ENCODE measurements around the gene DNASE2B. TPM values are rescaled to one million over a fixed set of nuclear protein-coding genes. Genes with fewer than 3 reads are reported as not detected.

Gene DNASE2B, protein sequence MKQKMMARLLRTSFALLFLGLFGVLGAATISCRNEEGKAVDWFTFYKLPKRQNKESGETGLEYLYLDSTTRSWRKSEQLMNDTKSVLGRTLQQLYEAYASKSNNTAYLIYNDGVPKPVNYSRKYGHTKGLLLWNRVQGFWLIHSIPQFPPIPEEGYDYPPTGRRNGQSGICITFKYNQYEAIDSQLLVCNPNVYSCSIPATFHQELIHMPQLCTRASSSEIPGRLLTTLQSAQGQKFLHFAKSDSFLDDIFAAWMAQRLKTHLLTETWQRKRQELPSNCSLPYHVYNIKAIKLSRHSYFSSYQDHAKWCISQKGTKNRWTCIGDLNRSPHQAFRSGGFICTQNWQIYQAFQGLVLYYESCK
- not detected for total RNA-seq
- long read RNA-seq: 0 reads

- DNase-seq: no peak
- intact Hi-C loops (cut with micrococcal nuclease): no loop called here
- no peak for ATAC-seq
Observed at GRCh38 chr1:84398175-84399155, at the start of gene DNASE2B. Gene DNASE2B, plus strand, starts transcription at chr1:84398484. Its CDS starts 81 bp downstream, at chr1:84398565.

DNA sequence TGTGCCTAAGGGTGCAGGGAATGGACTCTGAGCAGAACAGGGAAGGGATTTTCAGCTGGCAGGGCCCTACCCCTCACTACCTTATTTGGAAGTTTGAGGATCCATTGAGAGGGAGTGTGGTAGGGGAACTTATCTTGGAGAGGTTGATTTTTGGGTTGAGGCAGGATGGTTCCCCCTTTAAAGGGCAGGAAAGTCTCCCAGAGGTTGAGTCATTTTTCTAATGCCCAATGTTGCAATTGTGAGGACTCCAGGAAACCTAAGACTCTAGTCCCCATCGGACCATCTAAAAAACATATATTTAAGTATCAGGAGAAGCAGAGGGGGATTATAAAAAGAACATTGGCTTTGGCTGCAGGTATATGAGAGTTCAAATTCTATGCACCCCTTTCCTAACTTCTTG lies 49.5 kb upstream of the DNASE2B start:
- intact Hi-C loops (cut with micrococcal nuclease): no loop called here
- ATAC-seq (no peak), DNase-seq (no peak)

DNA sequence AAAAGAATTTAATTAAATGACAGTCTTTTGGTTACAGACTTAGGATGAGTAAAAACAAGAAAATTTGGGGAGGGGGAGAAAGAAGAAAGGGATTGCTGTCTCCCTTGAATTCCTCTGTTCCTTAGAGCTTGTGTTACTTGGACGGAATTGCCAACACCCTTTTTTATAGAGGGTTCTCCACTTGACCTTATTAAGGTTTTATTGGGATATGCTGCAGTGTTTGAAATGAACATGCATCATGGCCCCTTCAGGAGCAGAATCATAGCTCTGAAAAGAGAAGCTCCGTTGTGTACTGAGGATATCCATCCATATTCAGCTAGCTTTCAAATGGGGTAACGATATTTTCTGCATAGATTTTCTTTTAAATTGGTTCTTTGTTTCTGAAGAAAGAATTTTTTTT lies 48.2 kb upstream of the DNASE2B start:
- intact Hi-C loops (cut with micrococcal nuclease): no loop called here

GRCh38 chr1:84350550-84350949 lies 47.7 kb upstream of the DNASE2B start:
- no peak for DNase-seq
- no peak for ATAC-seq
- intact Hi-C loops (cut with micrococcal nuclease): no loop called here

More for the DNA sequence above, 48.2 kb upstream of the DNASE2B start:
- no peak for DNase-seq
- ATAC-seq: no peak

- intact Hi-C loops (cut with micrococcal nuclease): no loop called here
- no peak for ATAC-seq
- no peak for DNase-seq
Observed at GRCh38 chr1:84352298-84353106, 45.8 kb upstream of the DNASE2B start.

GRCh38 chr1:84353695-84354094 lies 44.6 kb upstream of the DNASE2B start:
- ATAC-seq (no peak), DNase-seq (no peak)
- intact Hi-C loops (cut with micrococcal nuclease): no loop called here

DNA sequence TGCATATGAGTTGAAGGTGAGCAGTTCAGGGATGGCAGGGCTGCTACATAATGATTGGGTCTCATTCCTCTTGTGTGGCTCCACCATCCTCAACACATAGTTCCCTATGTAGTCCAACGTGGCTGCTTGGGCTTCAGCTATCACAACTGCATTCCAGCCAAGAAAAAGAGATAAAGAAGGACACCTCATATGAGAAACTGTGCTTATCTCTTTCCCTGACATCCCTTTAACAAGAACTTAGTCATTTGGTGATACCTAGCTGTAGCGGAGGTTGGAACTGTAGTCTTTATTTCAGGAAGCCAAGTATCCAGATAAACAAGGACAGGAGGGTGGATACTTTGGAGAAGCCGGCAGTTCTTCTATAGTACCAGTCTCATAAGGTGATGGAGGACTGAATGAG lies 42.7 kb upstream of the DNASE2B start:
- DNase-seq (no peak), ATAC-seq (no peak)
- intact Hi-C loops (cut with micrococcal nuclease): no loop called here

GRCh38 chr1:84356881-84357280 lies 41.4 kb upstream of the DNASE2B start:
- ATAC-seq (no peak), DNase-seq (no peak)
- intact Hi-C loops (cut with micrococcal nuclease): no loop called here

DNA sequence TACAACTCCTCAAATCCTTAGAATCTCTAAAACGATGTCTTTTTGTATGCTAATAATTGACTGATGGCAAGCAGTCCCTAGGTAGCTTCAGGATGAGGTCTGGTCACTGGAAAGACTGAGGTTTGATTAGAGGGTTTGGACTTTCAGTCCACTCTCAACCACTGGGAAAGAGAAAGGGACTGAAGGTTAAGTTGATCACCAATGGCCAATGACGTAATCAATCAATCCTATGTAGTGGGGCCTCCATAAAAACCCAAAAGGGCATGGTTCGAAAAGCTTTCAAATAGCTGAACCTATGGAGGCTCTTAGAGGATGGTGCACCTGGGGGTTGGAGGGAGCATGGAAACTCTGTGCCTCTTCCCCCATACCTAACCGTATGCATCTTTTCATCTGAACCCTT lies 39.6 kb upstream of the DNASE2B start:
- ATAC-seq: no peak
- intact Hi-C loops (cut with micrococcal nuclease): no loop called here
- DNase-seq: no peak

DNA sequence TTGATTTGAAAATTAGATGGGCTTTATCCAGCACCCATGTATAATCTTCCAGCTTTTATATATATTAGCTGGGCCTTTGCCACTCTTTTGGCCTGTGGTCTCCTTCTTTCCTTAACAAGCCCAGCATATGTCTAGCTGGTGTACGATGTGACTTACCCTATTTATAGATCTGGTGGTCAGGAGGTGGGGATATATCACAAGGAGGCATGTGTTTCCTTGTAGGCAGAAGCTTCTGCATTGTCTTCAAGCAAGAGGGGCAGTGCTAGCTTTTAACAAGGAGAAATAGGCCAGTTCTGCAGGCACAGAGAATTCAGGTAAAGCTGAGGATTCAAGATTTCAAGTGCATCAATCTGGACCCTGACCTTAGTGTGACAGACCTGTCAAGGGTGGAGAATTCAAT lies 38.0 kb upstream of the DNASE2B start:
- DNase-seq: no peak
- no peak for ATAC-seq
- intact Hi-C loops (cut with micrococcal nuclease): no loop called here

GRCh38 chr1:84361796-84362195 lies 36.5 kb upstream of the DNASE2B start:
- DNase-seq (no peak), ATAC-seq (no peak)
- intact Hi-C loops (cut with micrococcal nuclease): no loop called here

DNA sequence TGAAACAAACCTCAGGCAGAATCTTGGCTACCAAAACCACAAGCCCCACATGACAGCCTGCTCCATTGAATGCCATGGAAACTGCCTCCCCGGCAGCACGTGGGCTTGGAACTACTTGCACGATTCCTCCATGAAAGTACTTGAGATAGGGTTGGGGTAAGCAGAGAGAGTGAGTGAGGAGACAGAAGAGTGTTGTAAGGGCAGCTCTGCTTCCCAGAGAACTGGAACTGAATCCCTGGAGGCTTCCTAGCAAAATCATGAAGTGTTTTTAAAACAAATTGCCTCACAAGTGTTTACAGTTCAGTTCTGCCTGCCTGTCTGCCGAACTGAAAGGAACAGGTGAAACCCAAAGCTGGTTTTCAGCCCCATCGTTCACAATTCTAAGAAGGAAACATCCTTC lies 35.3 kb upstream of the DNASE2B start:
- no peak for ATAC-seq

DNA sequence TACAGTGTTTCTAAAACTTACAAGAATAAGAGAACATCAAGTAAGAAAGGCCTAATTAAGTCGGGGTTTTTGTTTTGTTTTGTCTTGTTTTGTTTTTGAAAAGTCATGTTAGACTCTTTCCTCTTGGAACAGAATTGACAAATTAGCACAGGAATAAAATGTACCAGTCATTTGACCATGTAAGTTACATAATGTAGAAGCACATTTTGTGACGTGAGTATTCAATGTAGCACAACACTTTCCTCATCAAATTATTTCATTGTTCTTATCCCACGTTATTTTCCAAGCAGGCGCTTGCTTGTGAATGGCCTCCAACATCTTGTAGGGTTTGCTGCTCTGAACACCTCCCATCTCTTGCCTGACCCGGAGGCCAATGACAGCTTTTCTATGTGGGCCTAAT lies 34.7 kb upstream of the DNASE2B start:
- DNase-seq (no peak), ATAC-seq (no peak)
- intact Hi-C loops (cut with micrococcal nuclease): no loop called here

More for the DNA sequence above, 35.3 kb upstream of the DNASE2B start:
- no peak for DNase-seq
- intact Hi-C loops (cut with micrococcal nuclease): no loop called here

DNA sequence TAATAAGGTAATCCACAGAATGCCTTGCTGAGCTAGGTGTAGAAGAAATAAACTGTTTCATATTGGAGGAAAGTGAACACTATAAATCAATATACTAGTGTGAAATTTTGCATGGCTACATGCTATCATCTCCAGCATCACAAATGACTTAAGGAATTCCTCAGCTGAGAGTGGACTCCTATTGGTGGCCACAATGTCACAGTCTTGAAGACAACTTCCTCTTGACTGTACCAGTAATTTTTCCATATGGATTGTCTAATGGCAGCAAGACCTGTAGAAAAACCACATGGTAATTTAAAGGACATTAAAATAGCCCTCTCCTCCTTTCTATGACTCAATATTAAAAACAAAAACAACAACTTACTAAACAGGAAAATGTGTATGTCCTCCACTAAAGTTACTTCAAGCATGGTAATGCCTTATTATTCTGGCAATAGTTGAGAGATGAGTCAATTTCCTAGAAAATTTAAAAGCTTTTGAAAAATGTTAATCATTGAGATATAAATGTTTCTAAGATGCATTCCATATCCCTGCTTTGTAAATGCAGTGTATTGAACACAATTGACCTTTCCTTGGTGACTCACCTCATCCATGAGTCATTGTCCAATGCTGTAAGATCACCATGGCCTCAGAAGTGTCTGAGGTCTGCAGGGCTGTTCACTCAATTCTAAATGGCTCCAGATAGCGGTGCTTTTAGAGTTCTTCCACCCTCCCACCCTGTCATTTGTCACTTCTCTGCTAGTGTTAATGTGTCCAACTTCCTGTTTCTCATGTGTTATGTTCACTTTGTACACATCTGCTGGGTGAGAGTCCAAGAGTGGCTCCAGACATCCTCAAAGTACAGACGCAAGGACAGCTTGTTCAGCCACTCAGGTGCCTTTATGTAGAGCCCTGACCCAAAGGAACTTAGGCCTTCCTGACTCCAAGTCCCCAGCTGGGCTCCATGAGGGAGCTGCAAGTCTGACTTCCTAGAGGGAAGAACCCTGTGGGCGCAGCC lies 32.8 kb upstream of the DNASE2B start:
- ATAC-seq (no peak), DNase-seq (no peak)
- intact Hi-C loops (cut with micrococcal nuclease): no loop called here

GRCh38 chr1:84366786-84367185 lies 31.5 kb upstream of the DNASE2B start:
- intact Hi-C loops (cut with micrococcal nuclease): no loop called here
- ATAC-seq: no peak
- no peak for DNase-seq

- intact Hi-C loops (cut with micrococcal nuclease): no loop called here
- no peak for DNase-seq
- peak; percentile 26 for ATAC-seq
Observed at GRCh38 chr1:84367219-84367618, 31.1 kb upstream of the DNASE2B start.

DNA sequence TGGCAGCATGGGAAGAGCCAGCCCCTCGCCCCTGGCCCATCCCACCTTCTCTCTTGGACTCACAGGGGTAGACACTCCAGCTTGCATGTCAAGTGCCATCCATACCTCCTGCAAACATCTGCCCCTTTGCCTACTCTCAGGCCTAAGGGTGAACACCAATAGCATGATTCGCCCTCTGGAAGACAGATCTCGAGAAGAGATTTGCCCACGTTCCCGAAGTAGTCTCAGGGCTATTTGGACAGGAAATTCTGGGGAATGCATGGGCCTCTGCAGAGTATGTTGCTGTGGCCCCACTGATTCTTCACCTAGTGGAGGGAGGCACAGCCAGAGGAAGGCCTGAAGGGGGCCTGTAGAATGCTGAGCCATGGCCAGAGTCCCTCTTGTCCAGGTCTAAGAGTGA lies 29.8 kb upstream of the DNASE2B start:
- intact Hi-C loops (cut with micrococcal nuclease): no loop called here

DNA sequence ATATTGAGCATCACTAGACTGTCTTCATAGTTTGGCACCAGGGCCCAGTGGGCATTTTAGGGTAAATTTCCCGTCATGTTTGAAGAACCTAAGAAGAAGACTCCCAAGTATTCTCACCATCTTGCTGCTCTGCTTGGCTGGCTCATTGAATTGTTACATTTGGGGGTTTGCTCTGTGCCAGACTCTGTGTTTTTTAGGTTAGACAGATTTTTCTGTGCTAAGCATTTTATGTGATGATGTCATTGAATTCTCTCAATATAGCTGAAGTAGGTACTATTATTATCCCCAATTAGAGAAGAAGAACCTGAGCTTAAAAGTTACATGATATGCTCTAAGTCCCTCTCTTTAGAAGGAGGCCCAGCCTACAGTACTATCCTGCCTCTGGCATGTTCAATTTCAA lies 28.0 kb upstream of the DNASE2B start:
- DNase-seq (no peak), ATAC-seq (no peak)
- intact Hi-C loops (cut with micrococcal nuclease): no loop called here

More for the DNA sequence above, 29.8 kb upstream of the DNASE2B start:
- ATAC-seq: no peak
- DNase-seq: no peak

Measured in left ventricle myocardium superior (tissue), 1 donor.